Activated CD8-positive, alpha-beta memory T cell treated with anti-CD3 and anti-CD28 coated beads for 1 hour (primary cell): ENCODE measurements around the gene FAM110A.

Experiments used
- DNase-seq, 2 donors: peaks; one replicate each; pipeline ENCODE4 v3.0.0-alpha.2; 2020; ENCODE audit warnings: low read depth in 1 of 2; ENCODE audit errors: extremely low read depth in 1 of 2

Gene FAM110A

DNA sequence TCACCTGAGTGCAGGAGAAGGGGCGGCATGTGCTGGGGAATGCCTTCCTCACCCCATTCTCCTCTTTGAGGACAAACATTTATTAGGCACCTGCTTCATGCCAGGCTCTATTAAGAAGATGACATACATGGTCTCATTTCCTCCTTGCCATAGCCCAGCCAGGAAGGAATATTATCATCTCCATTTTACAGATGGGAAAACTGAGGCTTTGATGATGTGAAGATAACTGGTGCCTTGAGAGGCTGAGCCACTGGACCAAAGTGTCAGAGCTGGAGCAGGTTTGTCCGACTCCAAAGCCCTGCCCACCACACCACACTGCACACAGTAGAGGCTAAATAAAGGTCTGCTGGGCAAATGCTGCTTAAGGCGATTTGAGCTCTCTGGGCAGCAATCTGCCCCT lies 37.2 kb downstream of the FAM110A start:
- no peak for DNase-seq

GRCh38 chr20:871436-871835 lies 37.9 kb downstream of the FAM110A start:
- DNase-seq = no peak

DNA sequence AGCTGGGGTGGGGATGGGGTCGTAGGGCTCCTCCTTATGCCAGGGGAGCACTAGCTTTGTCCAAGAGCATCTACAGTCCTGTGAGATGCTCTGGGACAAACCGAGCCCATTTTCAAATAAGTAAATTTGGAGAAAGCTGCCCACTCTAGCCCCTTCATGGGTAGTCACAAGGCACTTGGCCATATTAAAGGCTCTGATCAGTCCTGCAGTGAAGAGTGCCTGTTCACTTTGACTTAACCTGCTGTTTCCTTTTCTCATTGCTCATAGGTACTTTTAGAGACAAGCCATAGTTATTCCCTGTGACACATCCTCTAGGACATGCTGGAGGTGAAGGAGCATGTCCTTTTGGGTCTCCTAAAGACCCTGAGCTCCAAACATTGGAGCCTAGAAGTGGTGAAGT lies 38.4 kb downstream of the FAM110A start:
- DNase-seq = no peak

DNA sequence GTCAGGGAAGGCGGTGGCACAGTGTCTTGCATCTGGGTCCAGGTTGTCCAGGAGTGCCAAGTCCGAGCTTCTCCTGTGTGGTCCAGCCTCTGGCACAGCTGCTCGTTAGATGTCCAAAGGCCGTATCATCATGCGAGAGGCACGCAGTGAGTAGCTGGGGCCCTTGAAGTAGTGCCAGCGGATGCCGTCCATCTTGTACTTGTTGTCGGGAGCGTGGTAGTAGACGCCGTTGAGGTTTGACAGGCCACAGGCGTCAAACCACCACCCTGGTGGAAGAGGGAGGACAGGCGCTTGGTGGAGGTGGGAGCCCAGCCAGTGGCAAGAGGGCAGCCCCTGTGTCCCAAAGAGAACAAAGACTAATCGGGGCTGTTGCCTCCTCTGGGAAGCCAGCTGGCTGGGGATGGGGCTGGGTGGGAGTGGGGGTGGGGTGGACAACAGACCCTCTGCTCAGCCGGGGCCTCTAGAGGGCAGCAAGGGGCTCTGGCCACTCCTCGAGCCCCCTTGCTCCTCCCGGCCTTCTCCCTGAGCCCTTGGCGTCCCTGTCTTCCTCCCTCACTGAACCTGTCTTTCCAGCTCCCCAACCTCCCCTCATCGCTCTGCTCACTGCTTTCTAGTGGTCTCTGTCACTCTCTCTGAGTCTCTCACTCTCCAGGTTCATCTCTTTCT lies 39.5 kb downstream of the FAM110A start:
- no peak for DNase-seq

GRCh38 chr20:873875-874607 lies 40.5 kb downstream of the FAM110A start:
- no peak for DNase-seq

DNA sequence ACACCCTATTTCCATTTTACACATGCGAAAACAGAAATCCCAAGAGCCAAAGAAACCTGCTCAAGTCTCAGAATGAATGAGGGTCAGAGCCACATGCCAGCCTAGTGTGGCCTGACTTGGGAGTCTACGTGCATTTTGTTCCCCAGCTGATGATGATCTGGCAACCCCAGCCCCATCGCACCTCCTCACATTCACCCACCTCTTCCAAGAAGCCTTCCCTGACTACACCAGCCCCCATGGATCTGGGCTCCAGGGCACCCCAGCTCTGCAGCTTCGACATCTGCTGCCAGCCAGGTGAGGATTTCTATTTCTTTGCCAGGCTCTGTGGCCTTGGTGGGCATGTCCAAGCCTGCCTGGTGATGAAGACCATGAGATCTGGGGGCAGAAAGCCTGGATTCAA lies 41.6 kb downstream of the FAM110A start:
- DNase-seq = no peak

DNA sequence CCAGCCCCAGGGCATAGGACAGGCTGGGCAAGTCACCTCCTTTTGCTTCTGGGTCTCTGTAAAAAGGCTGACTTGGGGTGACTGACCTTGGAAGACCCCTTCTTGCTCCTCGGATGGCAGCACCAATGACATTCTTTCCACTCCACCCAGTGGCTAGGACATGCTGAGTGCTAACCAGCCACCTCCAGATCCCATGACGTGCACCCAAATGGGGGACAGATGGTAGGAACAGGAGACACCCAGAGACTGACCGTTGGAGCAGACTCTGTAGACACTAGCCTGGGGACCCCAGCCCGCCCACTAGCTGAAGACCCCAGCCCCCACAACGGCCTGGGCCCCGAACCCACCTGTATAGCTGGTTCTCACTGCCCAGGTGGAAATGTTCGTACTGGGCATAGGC lies 44.3 kb downstream of the FAM110A start:
- no peak for DNase-seq

GRCh38 chr20:878511-879307 lies 45.2 kb downstream of the FAM110A start:
- DNase-seq = no peak

DNA sequence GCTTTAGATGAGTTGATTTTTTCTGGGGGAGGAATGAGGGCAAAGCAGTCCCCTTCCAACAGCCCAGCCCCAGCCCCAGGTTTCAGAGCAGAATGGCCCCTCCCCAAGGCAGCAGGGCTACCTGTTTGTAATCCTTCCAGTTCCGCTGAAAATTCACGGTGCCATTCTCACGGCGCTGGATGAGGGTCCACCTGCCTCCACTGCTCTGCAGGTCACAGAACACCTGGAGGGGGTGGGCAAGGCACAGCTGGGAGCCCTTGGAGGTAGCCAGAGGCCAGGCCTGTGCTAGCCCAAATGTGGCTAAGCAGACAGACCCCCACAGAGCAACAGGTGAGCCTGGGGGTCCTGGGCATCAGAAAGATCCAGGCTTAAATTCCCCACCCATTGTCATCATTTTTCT lies 46.1 kb downstream of the FAM110A start:
- DNase-seq = no peak

DNA sequence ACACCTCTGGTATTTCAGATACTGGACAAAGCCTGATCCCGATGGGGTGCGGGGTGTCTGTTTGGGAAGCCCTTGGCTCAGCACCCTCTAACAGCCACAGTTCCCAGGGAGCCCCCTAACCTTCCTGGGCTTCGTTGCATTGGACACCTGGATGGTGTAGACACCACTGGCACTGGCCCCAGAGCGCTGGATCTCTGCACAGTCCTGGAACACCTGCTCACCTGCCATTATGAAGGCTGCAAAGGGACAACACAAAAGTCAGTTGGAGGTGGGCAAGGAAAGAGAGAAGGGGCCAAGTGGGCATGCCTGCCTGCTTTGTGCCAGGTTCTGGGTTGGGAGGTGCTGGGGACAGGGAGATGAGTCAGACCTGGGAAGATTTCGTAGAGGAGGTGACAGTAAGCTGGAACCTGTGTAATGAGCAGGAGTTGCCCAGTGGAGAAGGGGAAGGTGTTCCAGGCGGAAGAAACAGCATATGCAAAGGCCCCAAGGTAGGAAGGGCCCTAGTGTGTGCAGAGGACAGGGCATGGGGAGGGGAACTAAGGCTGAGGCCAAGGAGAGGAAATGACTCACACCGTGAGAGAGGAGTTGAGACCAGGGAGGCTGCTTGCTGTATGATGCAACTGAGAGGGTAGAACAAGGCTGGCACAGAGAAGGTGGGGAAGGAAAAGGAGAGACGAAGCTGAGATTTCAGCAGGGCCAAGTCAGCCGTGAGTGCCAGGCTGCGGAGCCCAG lies 47.7 kb downstream of the FAM110A start:
- DNase-seq = no peak

GRCh38 chr20:881783-882144 lies 48.2 kb downstream of the FAM110A start:
- DNase-seq = no peak

DNA sequence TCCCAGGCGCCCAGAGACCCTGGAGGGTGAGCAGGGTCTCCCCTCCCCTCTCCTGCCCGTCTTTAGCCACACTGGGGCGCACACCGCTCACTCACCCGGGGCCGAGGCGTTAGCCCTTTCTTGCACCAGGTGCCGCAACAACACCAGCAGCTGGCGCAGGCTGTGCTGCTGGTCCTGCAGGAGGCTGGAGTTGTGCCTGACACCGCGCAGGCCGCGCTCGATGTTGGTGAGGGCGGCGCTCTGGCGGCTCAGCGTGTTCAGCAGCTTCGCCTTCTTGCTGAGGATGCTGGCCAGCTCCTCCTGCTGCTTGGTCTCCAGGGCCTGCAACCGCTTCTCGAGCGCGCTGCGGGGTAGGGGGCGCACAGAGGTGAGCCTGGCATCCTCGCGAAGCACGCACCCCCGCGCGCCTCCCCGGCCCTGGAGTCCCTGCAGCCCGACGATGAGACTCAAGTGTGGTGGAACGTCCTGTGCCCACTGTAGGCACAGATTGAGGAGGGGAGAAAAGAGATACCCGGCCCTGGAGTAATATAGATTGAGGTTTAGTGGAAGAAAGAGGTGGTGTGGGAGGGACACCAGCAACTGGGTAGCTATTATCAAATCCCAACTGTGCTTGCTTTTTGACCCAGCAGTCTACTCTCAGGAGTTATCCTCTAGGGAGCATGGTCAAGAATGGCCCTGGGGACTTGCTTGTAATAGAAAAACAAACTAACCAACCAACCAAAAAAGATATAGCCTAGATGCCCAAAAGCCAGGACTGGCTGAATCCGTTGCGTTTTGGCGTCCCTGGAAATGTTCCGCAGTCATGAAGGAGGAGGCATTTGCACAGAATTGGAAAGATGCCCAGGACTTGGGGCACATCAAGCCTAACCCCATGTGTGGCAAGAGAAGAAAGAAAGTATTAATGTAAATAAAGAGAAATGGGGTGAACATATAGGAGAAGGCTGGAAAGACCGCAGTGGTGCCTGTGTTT lies 51.8 kb downstream of the FAM110A start:
- DNase-seq = no peak

- DNase-seq = no peak
Measured at GRCh38 chr20:887137-887536, 53.6 kb downstream of the FAM110A start.

DNA sequence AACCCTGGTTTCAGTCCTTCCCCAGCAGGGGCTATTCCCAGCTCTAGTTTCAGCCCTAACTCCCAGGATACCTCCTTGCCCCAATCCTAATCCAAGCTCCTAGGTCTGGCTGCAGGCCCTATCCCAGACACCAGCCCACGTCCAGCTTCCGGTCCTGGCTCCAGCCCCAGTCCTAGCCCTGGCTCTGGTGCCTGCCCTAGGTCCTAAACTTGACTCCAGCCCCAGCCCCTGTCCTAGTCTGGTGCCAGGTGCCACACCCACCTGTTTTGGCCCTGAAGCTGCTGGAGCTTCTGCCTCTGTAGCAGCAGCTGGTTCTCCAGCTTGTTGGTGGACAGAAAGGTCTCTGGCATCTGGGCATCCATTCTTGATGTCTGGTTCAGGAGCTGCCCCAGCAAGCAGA lies 54.5 kb downstream of the FAM110A start:
- DNase-seq = no peak

- DNase-seq = no peak
Measured at GRCh38 chr20:889106-889505, 55.6 kb downstream of the FAM110A start.

GRCh38 chr20:889932-890463 lies 56.5 kb downstream of the FAM110A start:
- DNase-seq = no peak

DNA sequence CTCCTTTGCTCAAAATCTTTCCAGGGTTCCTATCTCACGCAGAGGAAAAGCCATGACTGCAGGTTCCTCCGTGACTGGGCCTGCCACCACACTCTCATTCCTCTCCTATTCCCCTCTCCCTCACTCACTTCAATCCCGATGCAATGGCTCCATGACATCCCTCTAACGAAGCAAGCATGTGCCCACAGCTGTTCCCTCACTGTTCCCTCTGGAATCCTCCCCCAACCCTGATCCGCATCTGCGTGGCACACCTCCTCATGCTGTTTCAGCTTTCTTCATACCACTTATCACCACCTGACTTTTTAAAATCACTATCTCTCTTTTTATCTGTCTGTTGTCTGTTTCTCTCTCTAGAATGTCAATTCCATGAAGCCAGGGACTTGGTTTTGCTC lies 57.1 kb downstream of the FAM110A start:
- DNase-seq = no peak

- DNase-seq = no peak
Measured at GRCh38 chr20:891058-891705, 57.7 kb downstream of the FAM110A start.

- DNase-seq = no peak
Measured at GRCh38 chr20:891706-892080, 58.2 kb downstream of the FAM110A start.
